Endodermal cell (in vitro differentiated cells): ENCODE results near the gene FAAP100. TPM values are rescaled to one million over a fixed set of nuclear protein-coding genes. Genes with fewer than 3 reads are reported as not detected.

Experiments used
- DNase-seq: peaks from one replicate; pipeline ENCODE4 v3.0.0-alpha.2; 2017
- H3K27ac ChIP-seq: 2 replicates; pipeline ENCODE4 v1.5.1; 2013; ENCODE audit warnings: mild to moderate bottlenecking, low read depth, low read length, moderate library complexity
- H3K27me3 ChIP-seq: 2 replicates; pipeline ENCODE4 v1.6.1; 2013; ENCODE audit warnings: mild to moderate bottlenecking, low read length, moderate library complexity; ENCODE audit not compliant: insufficient read depth, control insufficient read depth, poor library complexity, severe bottlenecking
- H3K36me3 ChIP-seq: 2 replicates; pipeline ENCODE4 v1.7.0; 2013; ENCODE audit warnings: mild to moderate bottlenecking, low read length, moderate library complexity; ENCODE audit not compliant: control insufficient read depth, insufficient read depth
- H3K4me1 ChIP-seq: one replicate; pipeline ENCODE4 v1.7.0; 2013; ENCODE audit warnings: low read length; ENCODE audit not compliant: control insufficient read depth, insufficient read depth
- H3K4me3 ChIP-seq: 2 replicates; pipeline ENCODE4 v1.5.1; 2013; ENCODE audit warnings: mild to moderate bottlenecking, low read length, moderate library complexity
- H3K9ac ChIP-seq: 2 replicates; pipeline ENCODE4 v1.6.1; 2013; ENCODE audit warnings: mild to moderate bottlenecking, low read length, moderate library complexity; ENCODE audit not compliant: poor library complexity, severe bottlenecking; ENCODE audit errors: extremely low read depth
- H3K9me3 ChIP-seq: 2 replicates; pipeline ENCODE4 v1.6.1; 2013; ENCODE audit warnings: mild to moderate bottlenecking, low read length, moderate library complexity; ENCODE audit not compliant: control insufficient read depth
- H3K27ac Mint-ChIP-seq: 2 replicates; pipeline ENCODE4 v1.8.0; 2020; ENCODE audit warnings: mixed read lengths
- H3K27me3 Mint-ChIP-seq: 2 replicates; pipeline ENCODE4 v1.8.0; 2021; ENCODE audit warnings: mild to moderate bottlenecking, mixed read lengths; ENCODE audit not compliant: insufficient read depth
- H3K36me3 Mint-ChIP-seq: 2 replicates; pipeline ENCODE4 v1.8.0; 2020; ENCODE audit warnings: low read depth, mixed read lengths
- H3K4me1 Mint-ChIP-seq: 2 replicates; pipeline ENCODE4 v1.8.0; 2020; ENCODE audit warnings: mixed read lengths
- H3K4me3 Mint-ChIP-seq: 2 replicates; pipeline ENCODE4 v1.8.0; 2020; ENCODE audit warnings: mild to moderate bottlenecking, moderate library complexity, mixed read lengths
- H3K9me3 Mint-ChIP-seq: 2 replicates; pipeline ENCODE4 v1.8.0; 2020; ENCODE audit warnings: mild to moderate bottlenecking, mixed read lengths
- CTCF ChIP-seq: fragments of 200-600 bp; sonication (generic); conservative IDR thresholded peaks from 2 replicates; pipeline ENCODE4 v1.5.0; 2021; ENCODE audit warnings: antibody characterized with exemption, mild to moderate bottlenecking
- WGBS, 2 experiments: methylation state at CpG; one replicate each; pipeline versions ENCODE4 v1.1.5 to v1.1.7; 2013; ENCODE audit warnings: missing lambda C conversion rate in 2 of 2, mixed read lengths in 1 of 2; ENCODE audit not compliant: insufficient coverage in 1 of 2, insufficient read length in 1 of 2; 5-methylcytosine and 5-hydroxymethylcytosine counted together
- total RNA-seq, 2 donors: library from RNA; stranded (reverse); fragmentation: NEBNext Ultra II Directional in 1 of 2; extraction: Animal tissue kit (Norgen Biotek cat#: 25700) in 1 of 2; gene quantifications; 2 replicates in 1 of 2; 3 replicates in 1 of 2; pipeline ENCODE4 v1.2.1, GENCODE V29; 2021

The FAAP100 gene
- total RNA-seq, 2 donors from 2014 or later: 34.5 to 39.5 TPM

- no peak overlapping the region for H3K4me3 ChIP-seq
- H3K4me1 Mint-ChIP-seq: no peaks in the 10 kb centered on the region
- 94% methylated on average over 4 of the region's 4 CpGs for WGBS, 2 experiments
- no peaks in the 10 kb centered on the region for H3K4me1 ChIP-seq
- H3K9me3 Mint-ChIP-seq: no peaks in the 10 kb centered on the region
- H3K27ac ChIP-seq: no peak overlapping the region
- H3K27me3 Mint-ChIP-seq: no peaks in the 10 kb centered on the region
- H3K9me3 ChIP-seq: no peaks in the 10 kb centered on the region
- TF ChIP-seq CTCF: no peak
- H3K27ac Mint-ChIP-seq: no peak overlapping the region
- no peak overlapping the region for H3K4me3 Mint-ChIP-seq
- no peak for DNase-seq
- H3K36me3 Mint-ChIP-seq: peaks cover 77% of the 10 kb centered on the region
- no peaks in the 10 kb centered on the region for H3K27me3 ChIP-seq
- H3K36me3 ChIP-seq: peaks cover 97% of the 10 kb centered on the region
- no peak overlapping the region for H3K9ac ChIP-seq
Observed at GRCh38 chr17:81567191-81567590, 15.0 kb upstream of the FAAP100 start.

- no peak overlapping the region for H3K4me3 Mint-ChIP-seq
- Histone ChIP-seq H3K27ac (no peak overlapping the region), H3K9ac (no peak overlapping the region), H3K36me3 (peaks cover 97% of the 10 kb centered on the region), H3K9me3 (no peaks in the 10 kb centered on the region), H3K27me3 (no peaks in the 10 kb centered on the region), H3K4me3 (no peak overlapping the region), H3K4me1 (no peaks in the 10 kb centered on the region)
- no peak overlapping the region for H3K27ac Mint-ChIP-seq
- no peak for TF ChIP-seq CTCF
- H3K36me3 Mint-ChIP-seq: peaks cover 78% of the 10 kb centered on the region
- H3K4me1 Mint-ChIP-seq: no peaks in the 10 kb centered on the region
- no peaks in the 10 kb centered on the region for H3K9me3 Mint-ChIP-seq
- WGBS, 2 experiments: 80 to 92% methylated on average over 4 to 8 of the region's 8 CpGs
- no peak for DNase-seq
- no peaks in the 10 kb centered on the region for H3K27me3 Mint-ChIP-seq
Observed at GRCh38 chr17:81566461-81567126, 14.4 kb upstream of the FAAP100 start.

GRCh38 chr17:81565231-81565630, 13.1 kb upstream of the FAAP100 start:
- Mint-ChIP-seq H3K4me1 (no peaks in the 10 kb centered on the region), H3K4me3 (no peak overlapping the region), H3K27ac (no peak overlapping the region), H3K9me3 (no peaks in the 10 kb centered on the region), H3K27me3 (no peaks in the 10 kb centered on the region), H3K36me3 (peaks cover 82% of the 10 kb centered on the region)
- H3K9me3 ChIP-seq: no peaks in the 10 kb centered on the region
- no peaks in the 10 kb centered on the region for H3K27me3 ChIP-seq
- H3K9ac ChIP-seq: no peak overlapping the region
- H3K4me3 ChIP-seq: no peak overlapping the region
- H3K36me3 ChIP-seq: peaks cover 90% of the 10 kb centered on the region
- 91 to 96% methylated on average over 7 to 16 of the region's 16 CpGs for WGBS, 2 experiments
- no peak for TF ChIP-seq CTCF
- no peak overlapping the region for H3K27ac ChIP-seq
- H3K4me1 ChIP-seq: no peaks in the 10 kb centered on the region
- no peak for DNase-seq
